ENCODE measurements around the gene SLC6A13.

SLC6A13 gene

GRCh38 chr12:179885-180284 lies 82.8 kb downstream of the SLC6A13 start:
- no peak for DNase-seq (ENCODE audit: low read depth in 2 of 3, low spot score in 1 of 3)

GRCh38 chr12:179131-179884 lies 83.3 kb downstream of the SLC6A13 start:
- no peak for DNase-seq (ENCODE audit: low read depth in 2 of 3, low spot score in 1 of 3)

- no peak for DNase-seq (ENCODE audit: low read depth in 2 of 3, low spot score in 1 of 3)
These were observed 83.9 kb downstream of the SLC6A13 start for GRCh38 chr12:178829-179109.

GRCh38 chr12:177980-178828 lies 84.4 kb downstream of the SLC6A13 start:
- DNase-seq (ENCODE audit: low read depth in 2 of 3, low spot score in 1 of 3) = no peak

GRCh38 chr12:177336-177979 lies 85.2 kb downstream of the SLC6A13 start:
- no peak for DNase-seq (ENCODE audit: low read depth in 2 of 3, low spot score in 1 of 3)

- DNase-seq (ENCODE audit: low read depth in 2 of 3, low spot score in 1 of 3) = no peak
These were observed 86.1 kb downstream of the SLC6A13 start for GRCh38 chr12:176321-177181.

GRCh38 chr12:175759-176158 lies 86.9 kb downstream of the SLC6A13 start:
- no peak for DNase-seq (ENCODE audit: low read depth in 2 of 3, low spot score in 1 of 3)

GRCh38 chr12:175250-175649 lies 87.4 kb downstream of the SLC6A13 start:
- DNase-seq (ENCODE audit: low read depth in 2 of 3, low spot score in 1 of 3) = no peak

- DNase-seq (ENCODE audit: low read depth in 2 of 3, low spot score in 1 of 3) = no peak
These were observed 88.0 kb downstream of the SLC6A13 start for GRCh38 chr12:174596-174995.

GRCh38 chr12:174124-174523 lies 88.5 kb downstream of the SLC6A13 start:
- no peak for DNase-seq (ENCODE audit: low read depth in 2 of 3, low spot score in 1 of 3)

- DNase-seq (ENCODE audit: low read depth in 2 of 3, low spot score in 1 of 3) = no peak
These were observed 89.9 kb downstream of the SLC6A13 start for GRCh38 chr12:172732-173161.

GRCh38 chr12:171743-172676 lies 90.6 kb downstream of the SLC6A13 start:
- DNase-seq (ENCODE audit: low read depth in 2 of 3, low spot score in 1 of 3) = no peak

- DNase-seq (ENCODE audit: low read depth in 2 of 3, low spot score in 1 of 3) = no peak
These were observed 91.4 kb downstream of the SLC6A13 start for GRCh38 chr12:171276-171675.
